Fibroblast of mammary gland (primary cell): Measurements from ENCODE around the gene FYN.

ENCODE experiments used
- DNase-seq: peaks from one replicate; pipeline ENCODE4 v3.0.0-alpha.2; 2010; ENCODE audit warnings: low read depth
- H3K4me3 ChIP-seq: 2 replicates; pipeline ENCODE4 v1.5.1; 2011; ENCODE audit warnings: low read depth, mild to moderate bottlenecking, low read length, moderate library complexity; ENCODE audit not compliant: control insufficient read depth
- CTCF ChIP-seq: conservative IDR thresholded peaks from 2 replicates; pipeline ENCODE4 v1.5.1; 2011; ENCODE audit warnings: low read depth, low read length, inconsistent platforms; ENCODE audit not compliant: control insufficient read depth, insufficient read depth

Gene FYN

DNA sequence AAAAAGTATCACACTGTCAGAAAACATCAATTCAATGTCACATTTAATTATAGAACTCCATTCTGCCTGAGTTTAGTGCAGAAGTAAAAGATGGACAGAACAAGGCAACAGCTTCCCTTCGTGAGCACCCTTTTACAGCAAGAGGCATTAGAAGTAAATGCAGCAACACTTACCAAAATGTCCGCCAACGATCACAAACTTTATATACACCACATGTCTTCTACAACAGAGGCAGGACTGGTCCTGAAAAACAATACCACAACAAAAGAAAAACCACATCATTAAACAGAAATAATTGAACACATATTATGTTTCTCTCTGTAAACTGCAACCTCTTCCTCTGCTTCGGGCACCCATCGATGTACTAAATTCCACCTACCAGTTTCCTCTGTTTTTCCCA, 92.9 kb downstream of the FYN start:
- no peak overlapping the region for H3K4me3 ChIP-seq
- DNase-seq = no peak
- TF ChIP-seq CTCF = no peak

DNA sequence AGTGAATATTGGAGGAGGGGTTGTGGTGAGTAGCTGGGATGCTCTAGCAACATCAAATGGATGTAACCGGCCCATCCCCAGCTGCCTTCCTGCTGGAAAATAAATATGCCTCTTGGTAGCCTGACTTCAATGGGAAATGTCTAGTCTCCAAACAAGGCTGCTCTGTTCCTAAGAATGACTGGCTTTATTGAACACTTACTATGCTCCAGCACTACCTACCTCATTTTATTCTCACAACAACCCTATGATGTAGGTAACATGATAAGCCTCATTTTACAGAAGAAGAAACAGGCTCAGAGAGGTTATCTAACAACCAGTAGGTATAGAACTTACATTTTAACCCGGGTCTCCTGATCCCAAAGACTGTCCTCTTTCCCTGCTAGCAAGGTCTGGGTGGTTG, 93.6 kb downstream of the FYN start:
- H3K4me3 ChIP-seq = no peak overlapping the region
- no peak for DNase-seq
- TF ChIP-seq CTCF = no peak

- TF ChIP-seq CTCF = no peak
- no peak for DNase-seq
Observed at GRCh38 chr6:111779031-111779430, 94.2 kb downstream of the FYN start.

DNA sequence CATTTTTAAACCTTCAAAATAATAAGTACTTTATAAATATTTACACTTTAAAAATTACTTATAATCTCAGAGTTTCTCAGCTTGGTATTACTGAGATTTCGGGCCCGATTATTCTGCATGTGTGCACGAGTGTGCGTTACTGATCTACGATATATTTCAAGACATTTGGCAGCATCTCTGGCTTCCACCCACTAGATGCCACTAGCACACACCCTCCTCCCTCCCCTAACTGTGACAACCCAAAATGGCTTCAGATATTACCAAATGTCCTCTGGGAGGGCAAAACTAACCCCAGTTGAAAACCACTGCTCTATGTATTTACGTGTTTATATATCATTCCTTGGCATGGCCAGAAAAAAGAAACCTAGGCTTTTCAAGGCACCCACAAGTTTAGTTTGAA, 95.9 kb downstream of the FYN start:
- DNase-seq = no peak
- no peak overlapping the region for H3K4me3 ChIP-seq
- no peak for TF ChIP-seq CTCF

More at GRCh38 chr6:111779031-111779430, 94.2 kb downstream of the FYN start:
- H3K4me3 ChIP-seq = no peak overlapping the region

DNA sequence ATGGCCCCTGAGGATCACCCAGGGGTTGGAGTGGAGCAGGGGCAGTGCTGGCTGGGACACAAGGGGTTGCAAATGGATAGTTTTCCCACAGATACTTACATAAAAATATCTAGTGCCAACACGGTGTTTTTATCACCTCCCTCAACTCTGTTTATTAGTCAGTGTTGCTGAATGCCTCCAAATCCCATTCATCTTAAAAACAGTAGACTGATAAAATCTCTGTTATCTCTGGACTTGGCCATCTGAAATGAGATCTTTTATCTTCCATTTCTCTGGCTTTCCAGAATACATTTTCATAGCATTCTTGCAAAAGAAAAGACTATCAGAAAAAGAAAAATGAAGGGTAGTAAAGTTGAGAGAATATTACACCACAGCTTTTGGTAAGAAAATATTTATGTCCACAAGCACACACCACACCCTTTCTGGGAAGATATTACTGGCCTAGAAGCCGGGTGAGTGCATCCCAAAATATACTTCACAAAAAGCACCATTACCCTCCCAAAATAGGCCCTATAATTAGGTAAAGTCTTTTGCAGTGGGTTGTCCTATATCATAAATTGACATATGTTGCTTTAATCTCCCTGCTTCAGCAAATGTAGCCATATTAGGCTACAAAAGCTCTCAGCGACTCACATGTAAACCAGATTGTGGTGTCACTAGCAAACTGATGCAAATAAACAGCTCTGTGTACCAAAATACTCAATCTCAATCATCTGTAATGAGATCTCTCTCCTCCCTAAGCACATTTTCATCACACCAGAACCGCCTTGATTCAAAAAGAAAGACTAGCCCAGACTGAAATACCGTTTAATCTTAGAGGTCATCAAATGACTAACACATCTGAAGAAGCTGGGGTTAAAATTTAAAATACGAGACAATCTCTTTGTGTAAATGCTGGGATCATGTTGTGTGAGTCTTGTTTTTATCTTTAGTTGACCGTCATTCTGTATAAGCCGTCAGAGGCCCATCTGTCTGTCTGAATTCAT, 96.7 kb downstream of the FYN start:
- DNase-seq = no peak
- no peak overlapping the region for H3K4me3 ChIP-seq
- TF ChIP-seq CTCF = no peak

DNA sequence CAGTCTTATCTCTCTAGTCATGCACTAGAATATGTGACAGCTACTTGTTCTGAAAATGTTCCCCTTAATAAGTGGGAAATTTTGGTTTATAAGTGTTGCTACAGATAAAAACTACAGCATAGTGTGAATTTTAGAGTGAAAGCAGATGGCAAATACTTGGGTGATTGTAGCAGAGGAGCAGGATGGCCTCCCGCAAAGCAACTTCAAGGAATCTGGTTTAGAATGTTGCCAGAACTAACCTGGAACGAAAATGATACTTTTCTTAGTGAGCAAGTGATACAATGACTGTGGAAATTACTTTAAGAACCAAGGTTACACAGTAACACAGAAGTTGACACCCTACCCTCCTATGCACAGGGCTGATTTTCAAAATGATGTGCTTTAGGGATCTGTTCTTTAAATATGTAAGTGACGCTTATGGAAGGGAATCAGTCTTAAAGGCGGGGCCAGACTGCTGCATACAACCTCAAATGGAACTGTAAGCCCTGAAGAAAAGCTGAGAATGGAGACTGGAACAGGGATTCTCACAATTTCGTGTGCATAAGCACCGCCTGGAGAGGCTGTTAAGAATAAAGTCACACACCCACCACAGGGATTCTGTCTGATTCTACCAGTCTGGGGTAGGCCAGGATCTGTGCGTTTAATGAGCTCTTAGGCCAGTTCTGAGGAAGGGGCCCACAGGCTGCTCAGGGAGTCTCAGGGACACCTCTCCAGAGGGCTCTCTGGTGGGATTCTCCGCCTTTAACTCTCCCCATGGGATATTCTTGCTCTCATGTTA, 97.9 kb downstream of the FYN start:
- no peak for DNase-seq
- TF ChIP-seq CTCF = no peak

More for the DNA sequence above, 97.9 kb downstream of the FYN start:
- no peak overlapping the region for H3K4me3 ChIP-seq
